SU-DHL-6 (cell line): ENCODE data around the gene DHRS13.

Source experiments
- EZH2phosphoT487 ChIP-seq: fragments of 200-600 bp; sonication (generic), shearing (Covaris generic); conservative IDR thresholded peaks from 2 replicates; pipeline ENCODE4 v1.6.1; 2018; ENCODE audit warnings: mild to moderate bottlenecking, antibody characterized with exemption, low read length, moderate library complexity, mixed read lengths
- TF ChIP-seq, protein P1 (sequence below): fragments of 200-600 bp; sonication (generic); IDR thresholded peaks from one replicate; pipeline ENCODE4 v1.5.1; 2017; ENCODE audit warnings: antibody characterized with exemption, mild to moderate bottlenecking, low read length, moderate library complexity; ENCODE audit not compliant: insufficient read depth, poor library complexity, severe bottlenecking

DNA sequence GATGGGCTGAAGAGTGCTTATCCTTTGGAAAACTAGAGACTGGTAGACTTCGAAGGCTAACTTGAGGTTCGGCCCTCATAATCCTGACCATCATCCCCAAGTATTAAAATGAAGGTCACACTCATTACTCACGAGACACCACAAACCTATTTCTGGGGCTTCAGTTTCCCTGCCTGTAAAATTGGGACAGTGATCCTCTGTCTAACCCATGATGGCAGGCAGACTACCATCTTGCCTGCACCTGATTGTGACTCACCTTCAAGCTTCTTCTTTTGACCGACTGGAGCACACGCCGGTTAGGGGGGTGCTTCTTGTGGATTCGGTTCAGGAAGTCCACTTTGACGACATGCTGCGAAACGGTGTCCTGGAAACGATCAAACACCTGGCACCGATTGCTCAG lies 14.2 kb upstream of the DHRS13 start:
- TF ChIP-seq, protein P1, sequence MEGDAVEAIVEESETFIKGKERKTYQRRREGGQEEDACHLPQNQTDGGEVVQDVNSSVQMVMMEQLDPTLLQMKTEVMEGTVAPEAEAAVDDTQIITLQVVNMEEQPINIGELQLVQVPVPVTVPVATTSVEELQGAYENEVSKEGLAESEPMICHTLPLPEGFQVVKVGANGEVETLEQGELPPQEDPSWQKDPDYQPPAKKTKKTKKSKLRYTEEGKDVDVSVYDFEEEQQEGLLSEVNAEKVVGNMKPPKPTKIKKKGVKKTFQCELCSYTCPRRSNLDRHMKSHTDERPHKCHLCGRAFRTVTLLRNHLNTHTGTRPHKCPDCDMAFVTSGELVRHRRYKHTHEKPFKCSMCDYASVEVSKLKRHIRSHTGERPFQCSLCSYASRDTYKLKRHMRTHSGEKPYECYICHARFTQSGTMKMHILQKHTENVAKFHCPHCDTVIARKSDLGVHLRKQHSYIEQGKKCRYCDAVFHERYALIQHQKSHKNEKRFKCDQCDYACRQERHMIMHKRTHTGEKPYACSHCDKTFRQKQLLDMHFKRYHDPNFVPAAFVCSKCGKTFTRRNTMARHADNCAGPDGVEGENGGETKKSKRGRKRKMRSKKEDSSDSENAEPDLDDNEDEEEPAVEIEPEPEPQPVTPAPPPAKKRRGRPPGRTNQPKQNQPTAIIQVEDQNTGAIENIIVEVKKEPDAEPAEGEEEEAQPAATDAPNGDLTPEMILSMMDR = no peak
- TF ChIP-seq EZH2phosphoT487 = no peak
